ENCODE results near the gene SERINC5.

SERINC5 gene

DNA sequence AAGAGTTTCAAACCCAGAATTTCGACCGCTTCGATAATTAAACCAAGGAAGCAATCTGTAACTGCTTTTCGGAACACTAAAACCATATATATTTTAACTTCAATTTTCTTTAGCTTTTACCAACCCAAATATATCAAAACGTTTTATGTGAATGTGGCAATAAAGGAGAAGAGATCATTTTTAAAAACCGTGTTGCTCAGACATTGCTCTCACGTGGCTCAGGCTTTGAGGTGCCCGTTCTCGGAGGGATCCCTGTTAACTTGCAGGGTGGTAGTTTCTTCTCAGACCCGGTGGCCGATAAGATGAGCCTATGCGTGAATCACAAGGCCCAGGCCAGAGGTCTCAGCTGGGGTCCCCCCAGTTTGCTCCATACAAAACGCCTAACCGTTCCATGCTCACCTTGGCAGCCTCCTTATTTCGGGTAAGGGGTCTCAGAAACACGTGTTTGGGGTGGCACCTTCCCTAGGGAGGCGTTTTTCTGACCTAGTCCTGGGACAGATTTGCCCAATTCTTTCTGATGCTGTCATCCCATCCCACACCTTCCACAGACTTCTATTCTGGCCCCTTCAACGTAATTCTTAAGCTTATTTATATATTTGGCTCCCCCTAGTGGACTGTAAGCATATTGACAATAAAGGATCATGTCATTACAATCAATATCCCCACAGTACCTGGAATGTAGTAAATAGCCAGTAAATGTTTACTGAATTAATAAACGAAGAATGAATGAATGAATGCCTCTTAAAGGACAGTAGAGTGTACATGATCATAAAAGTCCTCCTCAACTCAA lies 172.6 kb downstream of the SERINC5 start:
- FAIRE-seq, result peak; percentile 96

- no peak for FAIRE-seq
These were observed 173.1 kb downstream of the SERINC5 start for GRCh38 chr5:80082731-80083100.

DNA sequence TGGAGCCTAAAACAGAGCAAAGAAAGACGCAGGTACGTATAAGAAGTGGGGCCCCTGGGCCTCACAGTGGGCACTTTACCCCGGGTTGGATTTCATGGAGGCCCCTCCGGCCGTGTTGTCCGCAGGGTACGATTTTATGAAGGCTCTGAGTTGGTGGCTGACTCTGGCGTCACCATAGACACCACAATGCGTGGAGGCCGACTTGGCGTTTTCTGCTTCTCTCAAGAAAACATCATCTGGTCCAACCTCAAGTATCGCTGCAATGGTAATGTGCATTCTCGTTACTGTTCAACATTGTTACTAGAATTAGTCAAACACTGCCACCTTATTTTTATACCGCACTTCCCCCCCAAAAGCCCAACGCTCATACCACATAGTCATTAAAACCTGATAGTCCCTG lies 173.6 kb downstream of the SERINC5 start:
- FAIRE-seq, result no peak

- FAIRE-seq, result no peak
These were observed 176.9 kb downstream of the SERINC5 start for GRCh38 chr5:80078921-80079320.

GRCh38 chr5:80077051-80077714 lies 178.7 kb downstream of the SERINC5 start:
- no peak for FAIRE-seq

GRCh38 chr5:80076131-80077050 lies 179.5 kb downstream of the SERINC5 start:
- no peak for FAIRE-seq

DNA sequence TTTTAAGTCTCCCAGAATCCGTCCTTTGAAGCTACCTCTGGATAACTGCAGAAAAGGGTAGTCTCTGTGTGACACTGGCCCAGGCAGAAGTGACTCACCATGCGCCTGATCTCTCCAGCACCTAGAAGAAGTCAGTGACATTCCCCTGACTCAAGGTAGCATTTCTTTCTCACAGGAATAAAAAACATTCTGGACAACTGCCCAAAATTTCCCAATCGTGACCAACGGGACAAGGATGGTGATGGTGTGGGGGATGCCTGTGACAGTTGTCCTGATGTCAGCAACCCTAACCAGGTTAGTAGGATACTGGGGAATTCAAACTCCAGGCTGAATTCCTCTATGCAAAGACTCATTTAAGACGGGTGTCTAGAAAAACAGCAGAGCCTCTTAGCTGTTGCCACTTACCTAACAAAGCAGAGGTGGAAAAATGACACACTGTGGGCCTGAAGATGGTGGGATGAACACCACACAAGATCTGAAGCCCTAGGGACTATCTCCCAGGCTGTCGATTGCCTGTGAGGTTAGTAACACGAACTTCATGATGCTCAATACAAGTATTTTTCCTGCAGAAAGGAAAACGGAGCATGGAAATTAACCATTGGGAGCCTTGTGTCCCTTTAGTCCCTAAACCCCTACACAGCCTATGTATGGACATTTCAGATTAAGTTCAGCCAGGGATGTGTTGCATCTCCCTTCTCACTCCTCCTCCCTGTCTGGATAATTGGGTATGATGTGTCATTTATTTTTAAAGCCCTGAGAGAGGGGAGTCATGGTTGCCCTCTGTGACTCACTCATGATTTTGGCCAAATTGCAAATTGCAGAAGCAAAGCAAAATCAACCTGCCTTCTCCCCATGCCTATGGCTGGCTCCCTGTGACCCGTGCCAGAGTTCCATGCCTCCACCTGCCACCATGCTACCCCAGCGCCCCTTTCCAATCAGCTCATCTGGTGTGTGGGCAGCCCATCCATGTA lies 183.5 kb downstream of the SERINC5 start:
- FAIRE-seq, result no peak

- FAIRE-seq, result no peak
These were observed 184.3 kb downstream of the SERINC5 start for GRCh38 chr5:80071510-80072021.

- FAIRE-seq, result no peak
These were observed 185.4 kb downstream of the SERINC5 start for GRCh38 chr5:80070338-80071056.

DNA sequence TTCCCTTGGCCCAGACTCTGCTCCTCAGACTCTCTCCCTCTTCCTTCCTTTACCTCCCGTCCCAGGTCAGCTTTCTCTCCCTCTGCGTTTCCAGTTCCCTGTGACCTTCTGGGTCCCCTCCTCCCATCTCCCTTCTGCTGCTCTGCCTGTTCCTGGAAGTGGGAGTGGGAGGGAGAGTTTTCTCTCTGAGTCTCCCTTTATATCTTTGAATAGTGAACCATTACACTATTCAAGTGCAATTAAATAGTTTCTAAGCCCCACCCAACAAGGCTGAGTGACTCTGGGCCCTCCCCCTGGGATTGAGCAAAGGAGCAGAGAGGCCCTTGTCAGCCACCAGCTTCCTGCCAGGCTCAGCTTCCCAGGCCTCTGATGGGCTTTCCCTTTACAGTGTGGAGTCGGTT lies 185.9 kb downstream of the SERINC5 start:
- FAIRE-seq, result no peak

DNA sequence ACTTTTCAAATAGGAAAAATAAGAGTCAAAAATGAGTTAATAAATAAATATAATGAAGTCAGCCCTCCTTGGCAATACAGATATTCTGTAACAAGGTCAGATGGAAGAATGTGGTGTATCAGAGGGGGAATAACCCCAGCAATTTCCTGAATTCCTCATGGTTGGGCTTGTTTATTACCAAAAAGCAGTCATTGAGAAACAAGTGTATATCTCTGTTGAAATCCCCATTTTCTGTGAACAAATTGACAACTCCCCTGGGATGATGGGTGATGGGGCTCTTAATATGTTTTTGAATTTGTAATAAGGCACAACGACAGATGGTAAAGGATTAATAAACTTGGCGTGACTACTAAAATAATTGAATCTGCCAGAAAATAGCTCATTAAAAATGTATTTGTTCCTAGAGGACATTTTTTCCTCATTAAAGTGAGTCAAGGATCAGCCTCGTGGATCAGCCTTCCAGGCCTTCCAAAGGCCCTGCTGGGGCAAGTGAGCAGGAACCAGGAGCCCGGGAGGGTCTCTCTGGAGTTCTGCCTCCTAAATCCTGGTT lies 186.5 kb downstream of the SERINC5 start:
- no peak for FAIRE-seq

GRCh38 chr5:80068775-80069174 lies 187.1 kb downstream of the SERINC5 start:
- FAIRE-seq, result no peak

DNA sequence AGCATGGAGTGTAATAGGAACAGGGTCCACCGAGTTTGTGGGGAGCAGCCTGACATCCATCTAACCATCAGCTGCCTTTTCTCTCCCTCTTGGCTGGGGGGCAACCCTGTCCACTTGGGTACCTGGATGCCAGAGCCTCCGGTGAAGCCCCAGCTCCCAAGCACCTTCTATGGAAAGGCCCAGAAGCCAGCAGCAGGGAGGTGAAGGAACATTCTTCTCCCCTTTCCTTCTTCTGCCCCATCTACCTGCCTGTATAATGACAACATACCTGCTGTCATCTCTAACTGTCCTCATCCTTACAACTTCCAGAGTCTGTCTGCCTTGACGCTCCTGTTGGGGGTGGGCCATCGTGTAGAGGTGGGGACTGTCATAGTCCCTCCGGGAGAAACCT lies 187.6 kb downstream of the SERINC5 start:
- no peak for FAIRE-seq

DNA sequence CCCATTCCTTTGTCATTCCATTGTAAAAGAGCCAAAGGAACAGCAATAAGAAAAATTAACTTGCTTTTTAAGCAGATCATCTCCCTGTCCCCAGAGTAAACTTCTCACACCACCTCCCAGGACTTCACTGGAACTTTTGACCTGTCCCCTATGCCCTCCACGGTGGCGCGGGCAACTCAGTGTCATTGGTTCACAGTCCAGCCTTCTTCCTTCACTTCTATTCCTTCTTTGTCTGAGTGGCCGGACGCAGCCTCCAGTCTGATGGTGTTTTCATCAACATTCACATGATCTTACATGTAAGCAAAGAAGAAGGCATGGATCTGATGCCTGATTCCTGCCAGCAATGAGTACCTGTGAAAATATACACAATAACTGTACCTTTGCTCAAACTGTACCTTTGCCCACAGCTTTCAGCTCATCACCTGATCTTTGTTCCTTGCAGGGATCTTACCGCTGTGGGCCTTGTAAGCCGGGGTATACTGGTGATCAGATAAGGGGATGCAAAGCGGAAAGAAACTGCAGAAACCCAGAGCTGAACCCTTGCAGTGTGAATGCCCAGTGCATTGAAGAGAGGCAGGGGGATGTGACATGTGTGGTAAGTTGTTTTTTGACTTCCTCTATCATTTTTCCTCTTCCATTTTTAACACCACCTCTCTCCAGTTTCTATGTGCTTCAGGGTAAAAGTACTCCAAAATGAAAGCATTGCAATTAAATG lies 188.2 kb downstream of the SERINC5 start:
- FAIRE-seq, result no peak

GRCh38 chr5:80067016-80067415 lies 188.8 kb downstream of the SERINC5 start:
- FAIRE-seq, result no peak

DNA sequence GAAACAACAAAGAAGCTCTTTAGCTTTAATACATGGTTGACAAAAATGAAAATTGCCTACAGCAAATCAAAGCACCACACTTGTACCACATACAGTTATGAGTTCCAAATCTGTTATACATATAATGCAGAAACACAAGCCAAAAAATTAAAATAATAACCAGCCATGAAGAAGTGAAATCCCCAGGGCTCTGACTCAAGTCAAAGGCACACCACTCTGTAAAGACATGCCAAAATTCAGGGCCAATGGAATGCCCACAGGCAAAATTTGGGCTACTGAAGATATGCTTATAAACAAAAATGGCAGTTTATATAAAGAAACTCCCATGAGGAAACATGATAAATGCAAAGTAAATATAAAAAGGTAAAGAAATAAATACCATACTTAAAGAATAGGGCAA lies 191.7 kb downstream of the SERINC5 start:
- FAIRE-seq, result no peak
